WTC11 (cell line): Measurements from ENCODE around the gene GNRH2.
A peak's percentile ranks its signal among the peaks of the same experiment; 100 is the strongest.

Source experiments
- CBFB ChIP-seq: sonication (generic); formaldehyde crosslinking; IDR thresholded peaks from 2 replicates; pipeline ENCODE4 v1.8.1; 2022; ENCODE audit warnings: mild to moderate bottlenecking, low read depth, missing genetic modification reagents
- CREB1 ChIP-seq: sonication (generic); formaldehyde crosslinking; IDR thresholded peaks from 2 replicates; pipeline ENCODE4 v1.8.0; 2023; ENCODE audit warnings: mild to moderate bottlenecking, missing genetic modification reagents
- ESRRA ChIP-seq: sonication (generic); formaldehyde crosslinking; IDR thresholded peaks from 2 replicates; pipeline ENCODE4 v1.8.1; 2022; ENCODE audit warnings: mild to moderate bottlenecking, missing genetic modification reagents, borderline replicate concordance
- FOXP1 ChIP-seq: sonication (generic); formaldehyde crosslinking; IDR thresholded peaks from 2 replicates; pipeline ENCODE4 v1.8.0; 2022; ENCODE audit warnings: missing genetic modification reagents, mild to moderate bottlenecking, moderate library complexity, borderline replicate concordance
- GRHL2 ChIP-seq: fragments of 250-450 bp; sonication (Bioruptor Pico); IDR thresholded peaks from 2 replicates; pipeline ENCODE4 v1.8.0; 2022; ENCODE audit warnings: mild to moderate bottlenecking, moderate library complexity; ENCODE audit not compliant: insufficient replicate concordance, severe bottlenecking
- IRF2 ChIP-seq: sonication (generic); formaldehyde crosslinking; IDR thresholded peaks from 2 replicates; pipeline ENCODE4 v1.8.0; 2022; ENCODE audit warnings: low read depth, missing genetic modification reagents, borderline replicate concordance
- SP1 ChIP-seq: sonication (generic); formaldehyde crosslinking; conservative IDR thresholded peaks from 2 replicates; pipeline ENCODE4 v1.8.1; 2022; ENCODE audit warnings: missing genetic modification reagents
- TEAD4 ChIP-seq: sonication (generic); formaldehyde crosslinking; IDR thresholded peaks from 2 replicates; pipeline ENCODE4 v1.8.0; 2022; ENCODE audit warnings: mild to moderate bottlenecking, missing genetic modification reagents
- ZNF263 ChIP-seq: sonication (generic); formaldehyde crosslinking; IDR thresholded peaks from 2 replicates; pipeline ENCODE4 v1.8.1; 2022; ENCODE audit warnings: low read depth, mild to moderate bottlenecking, moderate library complexity, missing genetic modification reagents
- ZNF423 ChIP-seq: fragments of 250-450 bp; sonication (Bioruptor Pico); IDR thresholded peaks from 2 replicates; pipeline ENCODE4 v2.1.2; 2022; ENCODE audit warnings: mild to moderate bottlenecking, moderate library complexity
- TF ChIP-seq, protein P1 (sequence below): fragments of 200-600 bp; IDR thresholded peaks from 2 replicates; pipeline ENCODE4 v1.8.0; 2022; ENCODE audit warnings: antibody characterized with exemption
- TF ChIP-seq, protein P2 (sequence below): sonication (generic); formaldehyde crosslinking; IDR thresholded peaks from 2 replicates; pipeline ENCODE4 v1.8.0; 2022; ENCODE audit warnings: missing genetic modification reagents

DNA sequence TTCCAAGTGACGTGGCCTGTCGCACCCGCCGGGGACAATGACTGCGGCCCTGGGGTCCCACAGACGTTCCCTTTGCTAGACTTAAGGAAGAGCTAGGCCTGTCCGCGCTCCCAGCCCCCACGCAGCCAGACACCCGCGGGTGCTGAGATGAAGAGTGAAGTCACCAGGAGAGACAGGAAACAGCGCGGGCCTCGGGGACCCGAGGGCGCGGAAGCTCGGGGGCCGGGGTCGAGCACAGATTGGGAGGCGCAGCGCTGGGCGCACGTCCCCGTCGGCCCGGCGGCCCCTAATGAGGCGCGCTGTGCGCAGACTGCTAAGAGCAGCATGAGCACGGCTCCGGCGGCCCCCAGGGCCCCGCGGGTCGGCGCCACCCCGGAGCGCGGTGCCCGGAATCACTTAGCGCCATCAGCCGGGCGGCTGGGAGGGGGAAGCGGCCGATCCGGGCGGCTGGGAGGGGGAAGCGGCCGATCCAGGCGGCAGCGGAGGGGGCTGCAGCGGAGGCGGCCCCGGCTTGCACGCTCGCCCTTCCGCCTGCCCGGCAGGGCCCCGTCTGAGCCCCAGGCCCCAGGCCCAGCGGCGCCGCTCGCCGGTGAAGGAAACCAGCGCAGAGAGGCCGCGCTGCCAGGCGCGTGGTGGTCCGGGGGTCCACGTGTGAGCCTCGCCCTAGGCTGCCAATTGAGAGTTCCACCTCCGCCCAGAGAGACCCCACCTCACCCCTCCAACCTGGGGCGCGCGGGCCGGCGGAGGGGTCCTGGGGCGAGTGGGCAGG lies 49.4 kb downstream of the GNRH2 start:
- TF ChIP-seq CBFB (CRISPR knock-in tag) (no peak), CREB1 (CRISPR knock-in tag) (no peak), FOXP1 (CRISPR knock-in tag) (no peak), GRHL2 (CRISPR knock-in tag) (no peak), SP1 (CRISPR knock-in tag) (no peak), IRF2 (no peak), ESRRA (CRISPR knock-in tag) (no peak), ZNF423 (CRISPR knock-in tag) (peak; percentile 80), ZNF263 (no peak), TEAD4 (CRISPR knock-in tag) (no peak)
- TF ChIP-seq, protein P1, sequence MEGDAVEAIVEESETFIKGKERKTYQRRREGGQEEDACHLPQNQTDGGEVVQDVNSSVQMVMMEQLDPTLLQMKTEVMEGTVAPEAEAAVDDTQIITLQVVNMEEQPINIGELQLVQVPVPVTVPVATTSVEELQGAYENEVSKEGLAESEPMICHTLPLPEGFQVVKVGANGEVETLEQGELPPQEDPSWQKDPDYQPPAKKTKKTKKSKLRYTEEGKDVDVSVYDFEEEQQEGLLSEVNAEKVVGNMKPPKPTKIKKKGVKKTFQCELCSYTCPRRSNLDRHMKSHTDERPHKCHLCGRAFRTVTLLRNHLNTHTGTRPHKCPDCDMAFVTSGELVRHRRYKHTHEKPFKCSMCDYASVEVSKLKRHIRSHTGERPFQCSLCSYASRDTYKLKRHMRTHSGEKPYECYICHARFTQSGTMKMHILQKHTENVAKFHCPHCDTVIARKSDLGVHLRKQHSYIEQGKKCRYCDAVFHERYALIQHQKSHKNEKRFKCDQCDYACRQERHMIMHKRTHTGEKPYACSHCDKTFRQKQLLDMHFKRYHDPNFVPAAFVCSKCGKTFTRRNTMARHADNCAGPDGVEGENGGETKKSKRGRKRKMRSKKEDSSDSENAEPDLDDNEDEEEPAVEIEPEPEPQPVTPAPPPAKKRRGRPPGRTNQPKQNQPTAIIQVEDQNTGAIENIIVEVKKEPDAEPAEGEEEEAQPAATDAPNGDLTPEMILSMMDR = no peak
- TF ChIP-seq, protein P2, sequence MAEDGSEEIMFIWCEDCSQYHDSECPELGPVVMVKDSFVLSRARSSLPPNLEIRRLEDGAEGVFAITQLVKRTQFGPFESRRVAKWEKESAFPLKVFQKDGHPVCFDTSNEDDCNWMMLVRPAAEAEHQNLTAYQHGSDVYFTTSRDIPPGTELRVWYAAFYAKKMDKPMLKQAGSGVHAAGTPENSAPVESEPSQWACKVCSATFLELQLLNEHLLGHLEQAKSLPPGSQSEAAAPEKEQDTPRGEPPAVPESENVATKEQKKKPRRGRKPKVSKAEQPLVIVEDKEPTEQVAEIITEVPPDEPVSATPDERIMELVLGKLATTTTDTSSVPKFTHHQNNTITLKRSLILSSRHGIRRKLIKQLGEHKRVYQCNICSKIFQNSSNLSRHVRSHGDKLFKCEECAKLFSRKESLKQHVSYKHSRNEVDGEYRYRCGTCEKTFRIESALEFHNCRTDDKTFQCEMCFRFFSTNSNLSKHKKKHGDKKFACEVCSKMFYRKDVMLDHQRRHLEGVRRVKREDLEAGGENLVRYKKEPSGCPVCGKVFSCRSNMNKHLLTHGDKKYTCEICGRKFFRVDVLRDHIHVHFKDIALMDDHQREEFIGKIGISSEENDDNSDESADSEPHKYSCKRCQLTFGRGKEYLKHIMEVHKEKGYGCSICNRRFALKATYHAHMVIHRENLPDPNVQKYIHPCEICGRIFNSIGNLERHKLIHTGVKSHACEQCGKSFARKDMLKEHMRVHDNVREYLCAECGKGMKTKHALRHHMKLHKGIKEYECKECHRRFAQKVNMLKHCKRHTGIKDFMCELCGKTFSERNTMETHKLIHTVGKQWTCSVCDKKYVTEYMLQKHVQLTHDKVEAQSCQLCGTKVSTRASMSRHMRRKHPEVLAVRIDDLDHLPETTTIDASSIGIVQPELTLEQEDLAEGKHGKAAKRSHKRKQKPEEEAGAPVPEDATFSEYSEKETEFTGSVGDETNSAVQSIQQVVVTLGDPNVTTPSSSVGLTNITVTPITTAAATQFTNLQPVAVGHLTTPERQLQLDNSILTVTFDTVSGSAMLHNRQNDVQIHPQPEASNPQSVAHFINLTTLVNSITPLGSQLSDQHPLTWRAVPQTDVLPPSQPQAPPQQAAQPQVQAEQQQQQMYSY (CRISPR knock-in tag) = no peak
